Astrocyte of the cerebellum (primary cell): ENCODE data around the gene SLC16A3.

Source experiments
- DNase-seq: peaks from one replicate; pipeline ENCODE4 v3.0.0-alpha.2; 2011; ENCODE audit warnings: low read depth
- H3K4me3 ChIP-seq: 2 replicates; pipeline ENCODE4 v1.5.1; 2011; ENCODE audit warnings: mild to moderate bottlenecking, low read depth, low read length, moderate library complexity
- in situ Hi-C: cut with HindIII; loops from 2 replicates; pipeline ENCODE4 v1.10.0; 2017; ENCODE audit warnings: low sequenced_read_pairs
- TF ChIP-seq, protein P1 (sequence below): IDR thresholded peaks from 2 replicates; pipeline ENCODE4 v1.5.1; 2012; ENCODE audit warnings: low read length, low read depth, moderate library complexity, mild to moderate bottlenecking; ENCODE audit errors: missing control alignments

The SLC16A3 gene

DNA sequence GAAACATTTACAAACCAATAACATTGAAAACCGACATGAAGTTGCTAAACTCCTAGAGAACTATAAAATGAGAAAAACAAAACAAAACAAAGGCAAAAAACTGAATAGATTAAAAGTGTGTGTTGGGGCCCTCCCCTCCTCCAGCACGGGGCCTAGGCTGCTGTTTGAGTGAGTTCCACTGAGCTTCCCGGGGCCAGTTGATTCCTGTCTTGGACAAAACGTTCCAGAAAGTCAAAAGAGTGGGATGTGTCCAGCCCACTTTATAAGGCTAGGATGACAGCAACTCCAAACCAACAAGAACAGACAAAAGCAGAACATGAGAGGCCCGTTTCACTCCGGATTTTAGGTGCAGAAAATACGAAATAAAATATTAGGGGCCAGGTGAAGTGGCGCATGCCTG is 56.3 kb downstream of the SLC16A3 start:
- TF ChIP-seq, protein P1, sequence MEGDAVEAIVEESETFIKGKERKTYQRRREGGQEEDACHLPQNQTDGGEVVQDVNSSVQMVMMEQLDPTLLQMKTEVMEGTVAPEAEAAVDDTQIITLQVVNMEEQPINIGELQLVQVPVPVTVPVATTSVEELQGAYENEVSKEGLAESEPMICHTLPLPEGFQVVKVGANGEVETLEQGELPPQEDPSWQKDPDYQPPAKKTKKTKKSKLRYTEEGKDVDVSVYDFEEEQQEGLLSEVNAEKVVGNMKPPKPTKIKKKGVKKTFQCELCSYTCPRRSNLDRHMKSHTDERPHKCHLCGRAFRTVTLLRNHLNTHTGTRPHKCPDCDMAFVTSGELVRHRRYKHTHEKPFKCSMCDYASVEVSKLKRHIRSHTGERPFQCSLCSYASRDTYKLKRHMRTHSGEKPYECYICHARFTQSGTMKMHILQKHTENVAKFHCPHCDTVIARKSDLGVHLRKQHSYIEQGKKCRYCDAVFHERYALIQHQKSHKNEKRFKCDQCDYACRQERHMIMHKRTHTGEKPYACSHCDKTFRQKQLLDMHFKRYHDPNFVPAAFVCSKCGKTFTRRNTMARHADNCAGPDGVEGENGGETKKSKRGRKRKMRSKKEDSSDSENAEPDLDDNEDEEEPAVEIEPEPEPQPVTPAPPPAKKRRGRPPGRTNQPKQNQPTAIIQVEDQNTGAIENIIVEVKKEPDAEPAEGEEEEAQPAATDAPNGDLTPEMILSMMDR = no peak
- H3K4me3 ChIP-seq = no peak overlapping the region
- no peak for DNase-seq
- in situ Hi-C loops = no loop called here

DNA sequence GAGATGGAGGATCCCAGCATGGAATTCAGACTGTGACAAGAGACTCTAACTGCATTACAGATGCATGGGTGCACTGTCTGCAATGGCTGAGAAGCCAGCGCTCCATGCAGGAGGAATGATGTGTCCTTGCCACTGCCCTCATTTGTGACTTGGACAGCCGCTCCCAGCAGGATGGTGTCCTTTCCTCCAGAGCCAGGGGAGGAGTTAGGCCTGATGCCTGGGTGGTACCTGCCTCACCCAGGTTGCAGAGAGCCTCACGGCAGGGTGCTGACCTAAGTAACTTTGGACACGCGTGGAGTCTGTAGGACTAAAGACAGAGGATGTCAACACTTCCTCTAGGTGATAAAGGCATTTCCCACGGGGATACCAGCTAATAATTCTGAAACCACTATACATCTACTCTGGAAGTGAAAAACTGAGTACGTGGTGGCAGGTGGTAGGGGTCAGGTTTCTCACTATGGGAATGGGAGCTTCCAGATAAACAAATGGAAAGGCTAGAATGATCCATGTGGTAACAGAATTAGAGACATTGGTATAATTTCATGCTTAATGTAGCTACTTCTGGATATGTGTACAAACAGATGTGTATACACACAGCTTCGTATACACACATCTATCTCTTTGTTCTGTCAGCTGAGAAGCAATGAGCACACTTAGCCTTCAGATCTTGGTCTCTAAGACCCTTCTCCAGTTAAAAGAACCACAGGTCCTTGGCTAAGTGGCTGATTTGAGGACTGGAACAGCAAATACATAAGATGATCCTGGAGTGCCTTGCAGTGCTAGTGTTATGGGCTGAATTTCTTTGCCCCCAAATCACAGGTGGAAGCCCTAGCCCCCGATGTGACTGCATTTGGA is 58.4 kb downstream of the SLC16A3 start:
- TF ChIP-seq, protein P1 = no peak
- in situ Hi-C loops = no loop called here
- DNase-seq = no peak
- no peak overlapping the region for H3K4me3 ChIP-seq

DNA sequence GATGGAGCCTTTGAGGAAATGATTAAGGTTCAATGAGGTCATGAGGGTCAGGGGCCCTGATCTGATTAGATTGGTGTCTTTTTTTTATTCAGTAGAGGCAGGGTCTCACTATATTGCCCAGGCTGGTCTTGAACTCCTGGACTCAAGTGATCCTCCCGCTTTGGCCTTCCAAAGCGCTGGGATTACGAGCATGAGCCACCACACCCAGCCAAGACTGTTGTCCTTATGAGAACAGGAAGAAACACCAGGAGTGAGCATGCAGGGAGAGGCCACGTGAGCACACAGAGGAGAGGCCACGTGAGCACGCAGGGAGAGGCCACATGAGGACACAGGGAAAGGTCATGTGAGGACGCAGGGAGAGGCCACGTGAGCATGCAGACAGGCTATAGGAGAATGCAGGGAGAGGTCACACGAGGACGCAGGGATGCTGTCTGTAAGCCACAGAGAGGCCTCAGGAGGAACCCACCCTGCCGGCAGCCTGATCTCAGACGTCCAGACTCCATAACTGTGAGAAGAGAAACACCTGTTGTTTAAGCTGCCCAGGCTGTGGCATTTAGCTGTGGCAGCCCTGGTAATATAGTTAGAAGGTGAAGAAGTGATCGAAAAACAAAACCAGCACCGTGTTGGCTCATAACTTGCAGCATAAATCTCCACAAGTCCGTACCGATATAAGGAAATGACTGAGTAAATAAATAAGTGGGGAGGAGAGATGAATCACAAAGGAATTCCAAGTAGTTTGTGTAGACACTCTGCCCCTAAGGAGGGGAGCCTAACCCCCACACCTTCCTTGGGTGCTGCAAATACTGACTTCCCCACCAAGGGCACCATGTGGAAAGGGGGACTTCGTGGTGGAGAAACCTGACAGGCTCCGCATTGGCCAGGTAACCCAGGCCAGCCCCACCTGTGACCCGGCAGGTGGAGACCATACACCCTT is 59.3 kb downstream of the SLC16A3 start:
- in situ Hi-C loops = no loop called here
- H3K4me3 ChIP-seq = no peak overlapping the region
- no peak for DNase-seq
- TF ChIP-seq, protein P1 = no peak
